Anterior cingulate cortex (tissue), 58 donors: ENCODE results near the gene GPR183.

ENCODE experiments used
- DNase-seq, 58 donors: peaks; one replicate each; lab custom pipeline; 2025; lab: John Stamatoyannopoulos, UW

GPR183 gene

GRCh38 chr13:99307247-99307646, at the start of gene GPR183:
Gene GPR183, minus strand, starts transcription at chr13:99307399. Its CDS starts 11,254 bp downstream, at chr13:99296145.
- peak in 1 of 58 donors; percentile 32 for DNase-seq

- DNase-seq = peak in 2 of 58 donors; percentile 18 to 60
Measured at GRCh38 chr13:99356262-99357091, 49.3 kb upstream of the GPR183 start.

- DNase-seq = no peak
Measured at GRCh38 chr13:99356012-99356261, 48.7 kb upstream of the GPR183 start.

GRCh38 chr13:99355267-99356011, 48.2 kb upstream of the GPR183 start:
- no peak for DNase-seq

- no peak for DNase-seq
Measured at GRCh38 chr13:99354371-99354951, 47.3 kb upstream of the GPR183 start.

GRCh38 chr13:99353836-99354235, 46.6 kb upstream of the GPR183 start:
- DNase-seq = no peak

- DNase-seq = no peak
Measured at GRCh38 chr13:99353246-99353600, 46.0 kb upstream of the GPR183 start.

- no peak for DNase-seq
Measured at GRCh38 chr13:99352351-99353245, 45.4 kb upstream of the GPR183 start.

GRCh38 chr13:99351772-99352171, 44.6 kb upstream of the GPR183 start:
- no peak for DNase-seq

- DNase-seq = no peak
Measured at GRCh38 chr13:99350191-99350590, 43.0 kb upstream of the GPR183 start.

- DNase-seq = peak in 13 of 58 donors; percentile 16 to 66 (median 41)
Measured at GRCh38 chr13:99347911-99348451, 40.8 kb upstream of the GPR183 start.

GRCh38 chr13:99347335-99347878, 40.2 kb upstream of the GPR183 start:
- DNase-seq = no peak

- no peak for DNase-seq
Measured at GRCh38 chr13:99346335-99347042, 39.3 kb upstream of the GPR183 start.

GRCh38 chr13:99345345-99345744, 38.1 kb upstream of the GPR183 start:
- no peak for DNase-seq

GRCh38 chr13:99344610-99345208, 37.5 kb upstream of the GPR183 start:
- no peak for DNase-seq

- DNase-seq = no peak
Measured at GRCh38 chr13:99342723-99343315, 35.6 kb upstream of the GPR183 start.

GRCh38 chr13:99341969-99342722, 34.9 kb upstream of the GPR183 start:
- no peak for DNase-seq

- no peak for DNase-seq
Measured at GRCh38 chr13:99340638-99341037, 33.4 kb upstream of the GPR183 start.
